ENCODE data around the gene MIA.
"Not testable (repeated sequence)": the region's sequence is repeated elsewhere in the genome, so short reads cannot be mapped to it uniquely, and the experiment has no call there.

- not testable (repeated sequence) for TF ChIP-seq CTCF (IDR thresholded peaks at IDR 0.05); POLR2A (IDR thresholded peaks at IDR 0.05; ENCODE audit: low read depth); POLR2AphosphoS5 (IDR thresholded peaks at IDR 0.05); EP300 (IDR thresholded peaks at IDR 0.05)
Observed at GRCh38 chr19:40812571-40812970, 37.2 kb downstream of the MIA start.
